Hepatocyte (in vitro differentiated cells): ENCODE data around the gene SH3PXD2B.

Experiments
- CTCF ChIP-seq: fragments of 200-600 bp; sonication (generic); IDR thresholded peaks from 2 replicates; pipeline ENCODE4 v1.5.1; 2016; ENCODE audit warnings: antibody characterized with exemption, mild to moderate bottlenecking; ENCODE audit not compliant: poor library complexity
- EZH2 ChIP-seq: fragments of 200-600 bp; sonication (generic); IDR thresholded peaks from 2 replicates; pipeline ENCODE4 v1.6.1; 2016; ENCODE audit warnings: antibody characterized with exemption, mild to moderate bottlenecking, borderline replicate concordance

- TF ChIP-seq CTCF (no peak), EZH2 (no peak)
Measured at GRCh38 chr5:172335721-172336120, 118.6 kb downstream of the SH3PXD2B start.
